Measurements from ENCODE around the gene NOD1. TPM values are rescaled to one million over a fixed set of nuclear protein-coding genes. Genes with fewer than 3 reads are reported as not detected.

Gene NOD1
- total RNA-seq, 1 donor from 2014 or later: 32.7 TPM

GRCh38 chr7:30427296-30428070 is 51.1 kb downstream of the NOD1 start:
- Mint-ChIP-seq H3K9me3 (ENCODE audit: unreplicated experiment) (no peaks in the 10 kb centered on the region), H3K27me3 (ENCODE audit: unreplicated experiment) (peaks cover 7% of the 10 kb centered on the region), H3K36me3 (ENCODE audit: low read depth, unreplicated experiment) (peaks cover 60% of the 10 kb centered on the region), H3K4me3 (ENCODE audit: unreplicated experiment) (no peak overlapping the region), H3K27ac (ENCODE audit: unreplicated experiment) (no peak overlapping the region), H3K4me1 (ENCODE audit: unreplicated experiment) (peaks cover 8% of the 10 kb centered on the region)
- no peak for TF ChIP-seq CTCF (IDR thresholded peaks at IDR 0.05; ENCODE audit: unreplicated experiment)
- no peak for DNase-seq (ENCODE audit: low spot score)

- H3K27ac Mint-ChIP-seq (ENCODE audit: unreplicated experiment): no peak overlapping the region
- no peak for DNase-seq (ENCODE audit: low spot score)
- no peaks in the 10 kb centered on the region for H3K4me1 Mint-ChIP-seq (ENCODE audit: unreplicated experiment)
- H3K9me3 Mint-ChIP-seq (ENCODE audit: unreplicated experiment): no peaks in the 10 kb centered on the region
- no peak overlapping the region for H3K4me3 Mint-ChIP-seq (ENCODE audit: unreplicated experiment)
- peaks cover 50% of the 10 kb centered on the region for H3K36me3 Mint-ChIP-seq (ENCODE audit: low read depth, unreplicated experiment)
- peaks cover 7% of the 10 kb centered on the region for H3K27me3 Mint-ChIP-seq (ENCODE audit: unreplicated experiment)
- no peak for TF ChIP-seq CTCF (IDR thresholded peaks at IDR 0.05; ENCODE audit: unreplicated experiment)
Observed at GRCh38 chr7:30424506-30424905, 54.1 kb downstream of the NOD1 start.

GRCh38 chr7:30423788-30424505 is 54.6 kb downstream of the NOD1 start:
- no peak for DNase-seq (ENCODE audit: low spot score)

GRCh38 chr7:30422922-30423321 is 55.7 kb downstream of the NOD1 start:
- no peaks in the 10 kb centered on the region for H3K4me1 Mint-ChIP-seq (ENCODE audit: unreplicated experiment)
- peaks cover 7% of the 10 kb centered on the region for H3K27me3 Mint-ChIP-seq (ENCODE audit: unreplicated experiment)
- no peak overlapping the region for H3K27ac Mint-ChIP-seq (ENCODE audit: unreplicated experiment)
- TF ChIP-seq CTCF (IDR thresholded peaks at IDR 0.05; ENCODE audit: unreplicated experiment): no peak
- H3K36me3 Mint-ChIP-seq (ENCODE audit: low read depth, unreplicated experiment): peaks cover 38% of the 10 kb centered on the region
- DNase-seq (ENCODE audit: low spot score): no peak
- no peaks in the 10 kb centered on the region for H3K9me3 Mint-ChIP-seq (ENCODE audit: unreplicated experiment)
- no peak overlapping the region for H3K4me3 Mint-ChIP-seq (ENCODE audit: unreplicated experiment)

More at GRCh38 chr7:30423788-30424505, 54.6 kb downstream of the NOD1 start:
- Mint-ChIP-seq H3K27me3 (ENCODE audit: unreplicated experiment) (peaks cover 7% of the 10 kb centered on the region), H3K27ac (ENCODE audit: unreplicated experiment) (no peak overlapping the region), H3K36me3 (ENCODE audit: low read depth, unreplicated experiment) (peaks cover 47% of the 10 kb centered on the region), H3K4me1 (ENCODE audit: unreplicated experiment) (no peaks in the 10 kb centered on the region), H3K9me3 (ENCODE audit: unreplicated experiment) (no peaks in the 10 kb centered on the region), H3K4me3 (ENCODE audit: unreplicated experiment) (no peak overlapping the region)
- TF ChIP-seq CTCF (IDR thresholded peaks at IDR 0.05; ENCODE audit: unreplicated experiment): no peak
